Neural cell (in vitro differentiated cells): ENCODE results near the gene KLK11. TPM values are rescaled to one million over a fixed set of nuclear protein-coding genes. Genes with fewer than 3 reads are reported as not detected.

Experiments used
- H2AFZ ChIP-seq: fragments of 200-600, 300-800 bp; sonication (generic), shearing (Covaris generic); 2 replicates; pipeline ENCODE4 v1.6.0; 2014; ENCODE audit warnings: low read depth, mild to moderate bottlenecking, antibody characterized with exemption, low read length, moderate library complexity
- H3F3A ChIP-seq: fragments of 200-600 bp; shearing (Covaris generic); 2 replicates; pipeline ENCODE4 v1.6.1; 2016; ENCODE audit warnings: mild to moderate bottlenecking, moderate library complexity, mixed read lengths, antibody characterized with exemption, low read length; ENCODE audit not compliant: insufficient read depth, poor library complexity, severe bottlenecking
- H3K27ac ChIP-seq: fragments of 200-600, 300-800 bp; sonication (generic), shearing (Covaris generic); 2 replicates; pipeline ENCODE4 v1.5.1; 2014; ENCODE audit warnings: mild to moderate bottlenecking, low read length, moderate library complexity
- H3K27me3 ChIP-seq: fragments of 300-800, 200-600 bp; sonication (generic), shearing (Covaris generic); 2 replicates; pipeline ENCODE4 v1.6.0; 2014; ENCODE audit warnings: mild to moderate bottlenecking, low read depth, low read length, moderate library complexity; ENCODE audit not compliant: insufficient read depth
- H3K36me3 ChIP-seq: fragments of 300-800, 200-600 bp; sonication (generic), shearing (Covaris generic); 2 replicates; pipeline ENCODE4 v1.5.1; 2014; ENCODE audit warnings: mild to moderate bottlenecking, antibody characterized with exemption, low read length, moderate library complexity; ENCODE audit not compliant: insufficient read depth
- H3K4me2 ChIP-seq: fragments of 300-800, 200-600 bp; sonication (generic), shearing (Covaris generic); 2 replicates; pipeline ENCODE4 v1.6.0; 2014; ENCODE audit warnings: mild to moderate bottlenecking, low read length
- H3K4me3 ChIP-seq: fragments of 300-800, 200-600 bp; sonication (generic), shearing (Covaris generic); 2 replicates; pipeline ENCODE4 v1.5.1; 2014; ENCODE audit warnings: mild to moderate bottlenecking, low read length, moderate library complexity
- H3K79me2 ChIP-seq: fragments of 200-600 bp; shearing (Covaris generic); replicated peaks from 2 replicates; pipeline ENCODE4 v1.6.0; 2014; ENCODE audit warnings: mild to moderate bottlenecking, low read length, moderate library complexity; ENCODE audit not compliant: insufficient read depth
- H3K9ac ChIP-seq: fragments of 300-800, 200-600 bp; sonication (generic), shearing (Covaris generic); 2 replicates; pipeline ENCODE4 v1.6.1; 2016; ENCODE audit warnings: mild to moderate bottlenecking, low read length, mixed read lengths
- H3K9me2 ChIP-seq: fragments of 200-600 bp; shearing (Covaris generic); 2 replicates; pipeline ENCODE4 v1.6.1; 2016; ENCODE audit warnings: mild to moderate bottlenecking, low read length, mixed read lengths; ENCODE audit not compliant: insufficient read depth
- H3K9me3 ChIP-seq: fragments of 200-600, 300-800 bp; sonication (generic), shearing (Covaris generic); 2 replicates; pipeline ENCODE4 v1.6.1; 2016; ENCODE audit warnings: mild to moderate bottlenecking, mixed run types, low read length, moderate library complexity, mixed read lengths
- H4K20me1 ChIP-seq: fragments of 200-600 bp; shearing (Covaris generic); 2 replicates; pipeline ENCODE4 v1.6.1; 2016; ENCODE audit warnings: mild to moderate bottlenecking, mixed run types; ENCODE audit not compliant: insufficient read depth
- EP300 ChIP-seq: fragments of 450-650 bp; conservative IDR thresholded peaks from 2 replicates; pipeline ENCODE4 v1.6.1; 2014; ENCODE audit warnings: antibody characterized with exemption, mild to moderate bottlenecking, moderate library complexity; ENCODE audit not compliant: poor library complexity, severe bottlenecking
- EZH2 ChIP-seq: fragments of 200-600, 300-800 bp; shearing (Covaris generic), sonication (generic); IDR thresholded peaks from 2 replicates; pipeline ENCODE4 v1.6.1; 2014; ENCODE audit warnings: antibody characterized with exemption, low read length, borderline replicate concordance, mild to moderate bottlenecking; ENCODE audit not compliant: insufficient read depth, poor library complexity, severe bottlenecking
- MXI1 ChIP-seq: fragments of 450-650 bp; conservative IDR thresholded peaks from 2 replicates; pipeline ENCODE4 v1.6.1; 2014; ENCODE audit warnings: antibody characterized with exemption, mild to moderate bottlenecking; ENCODE audit not compliant: poor library complexity, severe bottlenecking
- POLR2AphosphoS5 ChIP-seq: IDR thresholded peaks from 2 replicates; pipeline ENCODE4 v1.6.1; 2012
- RAD21 ChIP-seq: fragments of 450-650 bp; conservative IDR thresholded peaks from 2 replicates; pipeline ENCODE4 v1.6.1; 2014; ENCODE audit warnings: antibody characterized with exemption, mild to moderate bottlenecking, moderate library complexity
- SMC3 ChIP-seq: fragments of 450-650 bp; conservative IDR thresholded peaks from 2 replicates; pipeline ENCODE4 v1.6.1; 2014; ENCODE audit warnings: antibody characterized with exemption, mild to moderate bottlenecking, moderate library complexity; ENCODE audit not compliant: poor library complexity
- TAF1 ChIP-seq: IDR thresholded peaks from 2 replicates; pipeline ENCODE4 v1.6.1; 2012; ENCODE audit warnings: low read depth
- polyA plus RNA-seq: library from polyadenylated mRNA; depleted of rRNA; stranded (reverse); fragments of >200 nt; gene quantifications from 2 replicates; pipeline ENCODE4 v1.2.3, GENCODE V29; 2014
- TF ChIP-seq, protein P1 (sequence below): fragments of 450-650 bp; IDR thresholded peaks from 2 replicates; pipeline ENCODE4 v1.5.1; 2014; ENCODE audit warnings: antibody characterized with exemption, mild to moderate bottlenecking, moderate library complexity; ENCODE audit not compliant: poor library complexity, severe bottlenecking
- TF ChIP-seq, protein P2 (sequence below): IDR thresholded peaks from 2 replicates; pipeline ENCODE4 v1.6.1; 2012; ENCODE audit warnings: borderline replicate concordance

Gene KLK11
- polyA plus RNA-seq, 1 donor from 2014 or later = not detected

DNA sequence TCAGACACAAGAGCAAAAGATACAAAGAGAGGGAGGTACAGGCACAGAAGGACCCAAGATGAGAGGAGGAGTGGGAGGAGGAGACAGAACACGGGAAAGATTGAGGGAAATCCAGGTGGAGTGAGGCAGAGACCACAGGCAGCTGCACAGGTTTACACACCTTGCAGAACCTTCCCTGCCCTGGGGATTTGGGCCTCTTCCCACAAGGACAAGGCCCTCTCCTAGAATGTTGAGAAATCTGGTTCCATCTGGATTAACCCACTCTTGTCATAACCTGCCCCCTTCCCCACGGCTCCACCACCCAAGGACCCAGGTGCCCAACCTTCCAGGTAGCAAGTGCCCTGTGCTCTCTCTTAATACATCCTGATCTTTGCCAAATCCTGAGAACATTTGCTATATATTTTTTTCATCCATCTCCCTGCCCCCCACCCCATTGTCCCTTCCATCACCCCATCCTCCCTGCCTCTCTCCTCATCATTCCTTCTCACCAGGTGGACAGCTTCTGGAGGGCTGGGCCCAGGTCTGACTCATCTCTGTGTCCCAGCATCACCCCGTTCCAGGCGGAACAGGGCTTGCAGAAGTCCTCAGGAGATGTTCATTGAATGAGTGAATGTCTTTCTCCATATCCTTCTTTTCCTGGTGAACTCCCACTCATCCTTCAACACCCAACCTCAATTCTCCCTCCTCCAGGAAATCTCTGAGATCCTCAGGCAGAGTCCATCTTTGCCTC is 16.2 kb downstream of the KLK11 start:
- Histone ChIP-seq H3K9me3 (no peaks in the 10 kb centered on the region), H3F3A (no peaks in the 10 kb centered on the region), H3K27me3 (peaks cover under 1% of the 10 kb centered on the region), H3K36me3 (no peaks in the 10 kb centered on the region), H3K9me2 (no peaks in the 10 kb centered on the region), H3K79me2 (no peaks in the 10 kb centered on the region), H4K20me1 (no peaks in the 10 kb centered on the region), H3K4me3 (no peak overlapping the region), H3K4me2 (no peak overlapping the region), H3K9ac (no peak overlapping the region), H2AFZ (no peak overlapping the region), H3K27ac (no peak overlapping the region)
- TF ChIP-seq TAF1 (no peak), EZH2 (no peak), SMC3 (no peak), POLR2AphosphoS5 (no peak), EP300 (no peak), RAD21 (no peak), MXI1 (no peak)
- TF ChIP-seq, protein P1, sequence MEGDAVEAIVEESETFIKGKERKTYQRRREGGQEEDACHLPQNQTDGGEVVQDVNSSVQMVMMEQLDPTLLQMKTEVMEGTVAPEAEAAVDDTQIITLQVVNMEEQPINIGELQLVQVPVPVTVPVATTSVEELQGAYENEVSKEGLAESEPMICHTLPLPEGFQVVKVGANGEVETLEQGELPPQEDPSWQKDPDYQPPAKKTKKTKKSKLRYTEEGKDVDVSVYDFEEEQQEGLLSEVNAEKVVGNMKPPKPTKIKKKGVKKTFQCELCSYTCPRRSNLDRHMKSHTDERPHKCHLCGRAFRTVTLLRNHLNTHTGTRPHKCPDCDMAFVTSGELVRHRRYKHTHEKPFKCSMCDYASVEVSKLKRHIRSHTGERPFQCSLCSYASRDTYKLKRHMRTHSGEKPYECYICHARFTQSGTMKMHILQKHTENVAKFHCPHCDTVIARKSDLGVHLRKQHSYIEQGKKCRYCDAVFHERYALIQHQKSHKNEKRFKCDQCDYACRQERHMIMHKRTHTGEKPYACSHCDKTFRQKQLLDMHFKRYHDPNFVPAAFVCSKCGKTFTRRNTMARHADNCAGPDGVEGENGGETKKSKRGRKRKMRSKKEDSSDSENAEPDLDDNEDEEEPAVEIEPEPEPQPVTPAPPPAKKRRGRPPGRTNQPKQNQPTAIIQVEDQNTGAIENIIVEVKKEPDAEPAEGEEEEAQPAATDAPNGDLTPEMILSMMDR = no peak
- TF ChIP-seq, protein P2, sequence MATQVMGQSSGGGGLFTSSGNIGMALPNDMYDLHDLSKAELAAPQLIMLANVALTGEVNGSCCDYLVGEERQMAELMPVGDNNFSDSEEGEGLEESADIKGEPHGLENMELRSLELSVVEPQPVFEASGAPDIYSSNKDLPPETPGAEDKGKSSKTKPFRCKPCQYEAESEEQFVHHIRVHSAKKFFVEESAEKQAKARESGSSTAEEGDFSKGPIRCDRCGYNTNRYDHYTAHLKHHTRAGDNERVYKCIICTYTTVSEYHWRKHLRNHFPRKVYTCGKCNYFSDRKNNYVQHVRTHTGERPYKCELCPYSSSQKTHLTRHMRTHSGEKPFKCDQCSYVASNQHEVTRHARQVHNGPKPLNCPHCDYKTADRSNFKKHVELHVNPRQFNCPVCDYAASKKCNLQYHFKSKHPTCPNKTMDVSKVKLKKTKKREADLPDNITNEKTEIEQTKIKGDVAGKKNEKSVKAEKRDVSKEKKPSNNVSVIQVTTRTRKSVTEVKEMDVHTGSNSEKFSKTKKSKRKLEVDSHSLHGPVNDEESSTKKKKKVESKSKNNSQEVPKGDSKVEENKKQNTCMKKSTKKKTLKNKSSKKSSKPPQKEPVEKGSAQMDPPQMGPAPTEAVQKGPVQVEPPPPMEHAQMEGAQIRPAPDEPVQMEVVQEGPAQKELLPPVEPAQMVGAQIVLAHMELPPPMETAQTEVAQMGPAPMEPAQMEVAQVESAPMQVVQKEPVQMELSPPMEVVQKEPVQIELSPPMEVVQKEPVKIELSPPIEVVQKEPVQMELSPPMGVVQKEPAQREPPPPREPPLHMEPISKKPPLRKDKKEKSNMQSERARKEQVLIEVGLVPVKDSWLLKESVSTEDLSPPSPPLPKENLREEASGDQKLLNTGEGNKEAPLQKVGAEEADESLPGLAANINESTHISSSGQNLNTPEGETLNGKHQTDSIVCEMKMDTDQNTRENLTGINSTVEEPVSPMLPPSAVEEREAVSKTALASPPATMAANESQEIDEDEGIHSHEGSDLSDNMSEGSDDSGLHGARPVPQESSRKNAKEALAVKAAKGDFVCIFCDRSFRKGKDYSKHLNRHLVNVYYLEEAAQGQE = no peak

DNA sequence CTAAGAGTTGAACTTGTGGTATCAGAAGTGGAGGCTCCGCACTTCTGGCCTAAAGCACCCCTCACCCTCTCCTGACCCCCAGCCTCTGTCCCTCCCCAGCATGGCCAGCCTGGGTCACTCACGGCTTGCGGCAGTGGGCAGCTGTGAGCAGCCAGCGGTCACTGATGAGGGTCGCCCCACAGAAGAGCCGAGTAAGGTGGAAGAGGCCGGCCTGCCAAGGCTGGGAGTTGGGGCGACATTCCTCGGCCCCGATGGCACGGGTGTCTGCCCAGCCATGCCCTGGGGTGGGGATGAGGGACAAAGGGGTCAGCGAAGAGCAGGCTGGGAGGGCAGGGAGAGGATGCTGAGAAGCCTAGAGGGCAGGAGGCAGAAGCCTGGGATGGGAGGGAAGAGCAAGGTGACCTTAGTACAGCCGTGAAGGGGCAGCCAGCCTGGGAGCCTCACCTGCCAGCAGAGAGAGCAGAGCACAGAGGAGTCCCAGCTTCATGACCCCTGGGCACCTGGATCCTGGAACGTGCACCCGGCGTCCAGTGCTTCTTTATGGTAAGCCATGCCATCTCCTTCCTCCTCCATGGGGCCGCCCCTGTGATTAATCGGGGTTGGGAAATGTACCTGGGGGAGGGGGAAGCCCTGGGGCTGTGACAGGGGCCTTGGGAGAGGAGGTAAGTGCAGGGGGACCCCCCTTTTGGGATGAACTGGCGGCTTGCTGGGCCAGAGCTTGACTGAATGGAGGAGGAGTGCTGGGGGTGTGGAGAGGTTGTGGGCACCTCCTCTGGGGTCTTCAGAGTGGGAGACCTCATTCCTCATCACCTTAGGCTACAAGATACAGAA is 17.1 kb downstream of the KLK11 start:
- H3K27me3 ChIP-seq = no peaks in the 10 kb centered on the region
- no peak overlapping the region for H3K4me3 ChIP-seq
- no peak overlapping the region for H2AFZ ChIP-seq
- no peaks in the 10 kb centered on the region for H3K36me3 ChIP-seq
- H4K20me1 ChIP-seq = no peaks in the 10 kb centered on the region
- H3K9me3 ChIP-seq = no peaks in the 10 kb centered on the region
- no peaks in the 10 kb centered on the region for H3K79me2 ChIP-seq
- no peak overlapping the region for H3K4me2 ChIP-seq
- H3F3A ChIP-seq = no peaks in the 10 kb centered on the region
- TF ChIP-seq MXI1 (no peak), EZH2 (no peak), TAF1 (no peak), RAD21 (no peak), EP300 (no peak), SMC3 (no peak), POLR2AphosphoS5 (no peak)
- TF ChIP-seq, protein P1 = no peak
- TF ChIP-seq, protein P2 = no peak
- no peak overlapping the region for H3K9ac ChIP-seq
- H3K9me2 ChIP-seq = no peaks in the 10 kb centered on the region
- H3K27ac ChIP-seq = no peak overlapping the region
